SW480 (cell line): ENCODE measurements around the gene CCDC146.
"Not testable (repeated sequence)": the region's sequence is repeated elsewhere in the genome, so short reads cannot be mapped to it uniquely, and the experiment has no call there.

Source experiments
- DNase-seq: peaks from one replicate; pipeline ENCODE4 v3.0.0-alpha.2; 2016; ENCODE audit warnings: low spot score

Gene CCDC146

DNA sequence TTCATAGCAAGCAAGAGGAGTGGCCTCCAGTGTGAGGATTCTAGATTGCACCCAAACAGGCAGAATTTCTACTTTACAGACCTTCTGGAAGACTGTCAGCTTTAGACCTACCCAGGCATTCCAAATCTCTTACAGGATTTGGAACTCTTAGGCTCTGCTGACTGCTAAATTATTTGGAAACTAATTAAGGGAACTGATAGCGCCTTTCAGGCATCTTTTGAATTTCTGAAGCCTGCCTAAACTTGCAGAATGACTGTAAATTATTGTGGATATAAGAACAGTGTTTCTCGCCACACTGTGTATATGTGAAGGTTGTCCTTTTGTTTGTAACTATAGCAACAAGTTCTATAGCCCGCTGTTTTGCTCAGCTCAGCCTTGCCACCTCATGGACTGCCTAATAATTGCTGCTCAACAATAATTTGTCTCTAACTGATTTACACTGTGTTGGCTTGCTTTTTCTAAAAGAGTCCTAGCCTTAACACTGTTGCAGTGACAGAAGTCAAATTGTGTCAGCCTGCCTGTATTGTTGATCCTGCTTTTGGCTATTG lies 32.6 kb downstream of the CCDC146 start:
- not testable (repeated sequence) for DNase-seq

DNA sequence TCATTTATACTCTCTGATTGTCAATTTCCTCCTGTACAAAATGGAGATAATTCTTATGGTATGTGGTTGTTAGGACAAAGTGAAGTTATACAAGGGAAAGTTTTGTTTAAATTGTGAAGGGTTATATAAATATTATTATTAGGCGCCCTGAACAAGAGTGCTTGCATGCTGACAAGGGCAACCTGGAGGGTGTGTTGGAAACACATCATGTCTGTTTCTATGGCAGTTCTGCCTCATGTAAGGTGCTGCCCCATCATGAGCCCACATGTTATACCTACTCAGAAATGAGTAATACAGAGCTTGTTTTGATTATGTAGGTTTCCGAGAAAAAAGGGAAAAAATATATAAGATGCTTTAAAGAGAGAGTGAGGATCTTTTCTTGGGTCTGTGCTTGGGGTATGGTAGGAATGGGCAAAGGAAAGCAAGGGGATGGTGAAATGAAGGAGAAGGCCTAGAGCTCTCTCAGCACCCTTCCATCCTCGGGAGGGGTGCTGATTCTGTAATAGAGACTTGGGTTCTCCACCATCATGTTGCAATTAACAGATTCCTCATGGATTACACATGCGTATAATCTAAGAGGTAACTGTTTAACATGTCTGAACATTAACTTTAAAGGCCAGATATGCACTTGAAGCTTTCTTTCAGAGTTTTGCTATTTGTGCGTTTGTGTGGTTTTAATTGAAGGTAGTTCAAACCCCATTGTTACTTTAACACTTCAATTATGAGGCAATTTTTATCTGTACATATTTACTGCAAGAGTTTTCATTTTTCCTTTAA lies 33.4 kb downstream of the CCDC146 start:
- not testable (repeated sequence) for DNase-seq

- DNase-seq, result not testable (repeated sequence)
Measured at GRCh38 chr7:77157034-77157433, 34.6 kb downstream of the CCDC146 start.

DNA sequence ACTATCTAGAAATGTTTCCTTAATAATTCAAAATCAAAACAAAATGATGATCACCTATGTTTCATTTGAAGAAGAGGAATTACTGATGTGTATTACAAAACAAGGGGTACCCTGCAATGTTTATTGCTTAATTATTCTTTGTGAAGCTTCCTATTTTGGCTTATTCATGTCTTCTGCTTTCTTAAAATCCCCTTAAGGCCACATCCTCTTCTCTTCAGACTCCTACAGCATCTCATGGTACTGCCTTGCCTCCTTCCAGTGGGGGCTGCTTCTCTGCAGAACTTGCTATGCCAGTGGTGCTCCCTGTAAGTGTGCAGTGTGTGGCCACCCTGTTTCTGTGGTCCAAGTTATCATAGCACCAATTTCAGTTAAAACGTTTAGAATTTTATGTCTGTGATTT lies 35.0 kb downstream of the CCDC146 start:
- DNase-seq, result no peak

DNA sequence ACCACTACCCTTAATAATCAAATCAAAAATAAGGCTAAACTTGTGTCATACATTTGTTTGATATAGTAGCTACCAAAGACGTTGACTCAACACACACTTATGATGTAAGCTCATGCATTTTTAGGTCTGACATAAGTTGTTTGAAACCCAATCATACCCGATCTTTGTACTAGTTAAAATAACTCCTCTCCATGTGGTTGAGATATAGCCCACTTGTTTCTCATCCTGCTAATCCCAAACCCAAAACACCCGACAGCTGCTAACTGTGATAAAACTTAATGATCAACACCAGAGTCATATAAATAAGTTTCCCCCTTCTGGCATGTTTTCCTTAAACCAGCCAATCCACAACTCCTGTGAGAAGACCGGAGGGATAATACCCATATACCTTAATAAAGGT lies 48.7 kb downstream of the CCDC146 start:
- not testable (repeated sequence) for DNase-seq

- not testable (repeated sequence) for DNase-seq
Measured at GRCh38 chr7:77172437-77173172, 50.2 kb downstream of the CCDC146 start.

DNA sequence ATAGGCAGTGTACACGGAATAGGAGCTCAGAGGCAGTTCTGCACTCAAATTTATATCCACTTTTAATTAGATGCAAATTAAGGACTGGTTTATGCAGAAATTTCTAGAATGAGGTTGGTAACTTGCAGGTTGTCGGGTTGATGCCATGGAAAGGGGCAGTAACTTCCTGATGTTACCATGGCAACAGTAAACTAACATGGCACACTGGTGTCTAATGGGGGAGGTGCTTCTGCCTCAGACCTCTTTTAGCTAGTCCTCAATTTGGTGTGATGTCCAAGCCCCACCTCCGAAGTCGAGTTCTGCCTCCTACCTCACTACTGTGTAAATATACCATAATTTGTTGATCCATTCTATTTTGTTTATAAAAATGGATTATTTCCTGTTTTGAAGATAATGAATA lies 52.0 kb downstream of the CCDC146 start:
- not testable (repeated sequence) for DNase-seq

- DNase-seq, result not testable (repeated sequence)
Measured at GRCh38 chr7:77175274-77175800, 52.9 kb downstream of the CCDC146 start.

GRCh38 chr7:77177321-77177904 lies 55.0 kb downstream of the CCDC146 start:
- not testable (repeated sequence) for DNase-seq

DNA sequence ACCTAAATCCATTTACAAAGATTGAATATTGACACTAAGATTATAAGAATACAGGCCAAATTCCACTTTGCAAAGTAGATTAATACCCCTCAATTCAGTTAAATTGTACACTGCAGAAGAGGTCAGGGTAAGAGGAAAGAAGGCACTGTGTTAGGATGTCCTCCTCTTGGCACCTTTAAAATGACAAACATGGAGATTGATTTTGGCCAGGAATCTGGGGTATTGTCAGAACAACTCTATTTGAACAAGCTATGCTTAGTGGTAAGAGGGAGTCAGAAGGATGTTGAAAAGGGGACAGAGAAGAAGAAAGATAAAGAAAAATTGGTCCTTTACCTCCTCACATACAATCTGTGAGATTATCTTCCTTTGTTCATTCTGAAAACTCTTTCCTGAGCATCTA lies 55.6 kb downstream of the CCDC146 start:
- not testable (repeated sequence) for DNase-seq

- DNase-seq, result no peak
Measured at GRCh38 chr7:77181015-77181595, 58.7 kb downstream of the CCDC146 start.

- DNase-seq, result no peak
Measured at GRCh38 chr7:77181734-77182133, 59.3 kb downstream of the CCDC146 start.

DNA sequence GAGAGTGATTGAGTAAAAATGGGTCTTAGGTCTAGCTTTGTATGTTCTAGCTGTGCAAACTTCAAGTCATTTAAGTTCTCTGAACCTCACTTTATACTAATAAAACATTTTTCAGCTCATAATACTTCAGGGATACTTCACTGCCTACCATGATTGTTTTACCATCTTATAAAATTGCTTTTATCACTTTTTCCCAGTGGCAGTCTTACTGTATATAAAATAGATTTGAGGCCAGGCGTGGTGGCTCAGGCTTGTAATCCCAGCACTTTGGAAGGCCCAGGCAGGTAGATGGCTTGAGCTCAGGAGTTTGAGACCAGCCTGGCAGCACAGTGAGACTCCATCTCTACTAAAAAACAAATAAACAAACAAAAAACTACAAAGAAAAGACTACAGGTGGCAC lies 59.8 kb downstream of the CCDC146 start:
- no peak for DNase-seq

DNA sequence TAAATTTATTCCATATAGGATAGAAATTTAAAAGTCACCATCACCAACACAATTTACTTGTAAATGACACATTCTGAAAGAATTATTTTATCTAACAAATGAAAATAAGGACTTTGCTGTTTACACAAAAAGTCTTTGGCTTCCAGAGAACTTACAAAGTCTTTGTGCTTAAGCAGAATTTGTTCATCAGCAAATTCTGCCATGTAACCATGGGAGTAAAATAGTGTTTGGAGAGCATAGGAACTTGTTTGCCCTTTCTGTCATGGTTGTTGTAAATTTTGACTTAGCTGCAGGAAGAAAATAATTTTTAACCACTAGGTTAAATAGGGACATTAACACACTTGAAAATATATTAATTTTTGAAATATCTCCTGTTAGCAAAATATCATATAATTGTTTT lies 62.0 kb downstream of the CCDC146 start:
- no peak for DNase-seq

DNA sequence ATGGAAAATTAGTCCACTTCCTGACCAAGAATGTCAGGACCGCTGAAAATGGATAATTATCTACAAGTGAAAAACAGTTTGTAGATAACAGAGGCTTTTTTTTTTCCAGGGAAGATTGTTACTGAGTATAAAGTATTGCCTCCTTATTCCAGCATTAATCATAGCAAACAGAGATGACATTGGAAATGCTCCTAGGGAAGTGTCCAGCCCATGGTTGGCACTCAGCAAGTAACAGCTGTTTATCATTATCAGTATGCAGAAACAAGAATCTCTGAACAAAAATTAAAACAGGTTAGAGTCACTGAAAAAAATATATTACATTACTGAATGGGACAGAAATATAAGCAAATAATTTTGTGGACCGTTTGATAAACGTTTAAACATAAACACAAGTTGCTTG lies 62.6 kb downstream of the CCDC146 start:
- DNase-seq, result no peak

DNA sequence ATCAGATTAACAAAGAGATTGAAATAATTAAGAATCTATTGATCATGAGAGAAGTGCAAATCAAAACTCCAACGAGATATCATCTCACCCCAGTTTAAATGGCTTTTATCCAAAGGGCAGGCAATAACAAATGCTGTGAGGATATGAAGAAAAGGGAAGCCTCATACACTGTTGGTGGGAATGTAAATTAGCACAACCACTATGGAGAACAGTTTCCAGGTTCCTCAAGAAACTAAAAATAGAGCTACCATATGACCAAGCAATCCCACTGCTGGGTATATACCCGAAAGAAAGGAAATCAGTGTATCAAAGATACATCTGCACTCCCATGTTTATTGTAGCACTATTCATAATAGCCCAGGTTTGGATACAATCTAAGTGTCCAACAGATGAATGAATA lies 63.5 kb downstream of the CCDC146 start:
- no peak for DNase-seq

GRCh38 chr7:77188731-77189437 lies 66.5 kb downstream of the CCDC146 start:
- no peak for DNase-seq

- no peak for DNase-seq
Measured at GRCh38 chr7:77197141-77197540, 74.7 kb downstream of the CCDC146 start.

- DNase-seq, result no peak
Measured at GRCh38 chr7:77199013-77199966, 76.9 kb downstream of the CCDC146 start, which contains the start of gene FGL2. FGL2 (minus strand) TSS chr7:77199819; CDS start chr7:77199793, 26 bp downstream.

DNA sequence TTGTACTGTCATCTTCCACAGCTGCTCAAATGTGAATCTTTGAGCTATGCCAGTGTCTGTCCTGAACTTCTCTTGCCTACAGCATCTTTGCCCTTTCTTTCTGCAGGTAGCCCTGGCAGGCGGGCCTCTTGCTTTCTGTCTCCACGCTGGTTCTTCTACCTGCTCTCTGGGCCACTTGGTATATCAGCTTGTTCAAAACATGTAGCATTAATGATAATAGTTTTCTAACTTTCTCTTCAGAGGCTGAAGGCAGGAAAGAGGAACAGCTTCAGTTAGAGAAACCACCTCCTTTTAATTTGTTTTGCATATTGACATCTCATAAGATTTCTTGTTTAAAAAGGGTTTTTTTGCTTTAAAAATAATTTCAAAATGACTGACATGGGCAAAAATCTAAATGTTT lies 78.1 kb downstream of the CCDC146 start:
- no peak for DNase-seq
